GM18907 (cell line): ENCODE results near the gene TBC1D3C.
"Not testable (repeated sequence)": the region's sequence is repeated elsewhere in the genome, so short reads cannot be mapped to it uniquely, and the experiment has no call there.

Experiments
- ATAC-seq: cut with Tn5 transposase; IDR thresholded peaks from one replicate; pipeline ENCODE4 v1.9.1; 2021; ENCODE audit warnings: mild to moderate bottlenecking, moderate library complexity; ENCODE audit not compliant: unreplicated experiment

Gene TBC1D3C

DNA sequence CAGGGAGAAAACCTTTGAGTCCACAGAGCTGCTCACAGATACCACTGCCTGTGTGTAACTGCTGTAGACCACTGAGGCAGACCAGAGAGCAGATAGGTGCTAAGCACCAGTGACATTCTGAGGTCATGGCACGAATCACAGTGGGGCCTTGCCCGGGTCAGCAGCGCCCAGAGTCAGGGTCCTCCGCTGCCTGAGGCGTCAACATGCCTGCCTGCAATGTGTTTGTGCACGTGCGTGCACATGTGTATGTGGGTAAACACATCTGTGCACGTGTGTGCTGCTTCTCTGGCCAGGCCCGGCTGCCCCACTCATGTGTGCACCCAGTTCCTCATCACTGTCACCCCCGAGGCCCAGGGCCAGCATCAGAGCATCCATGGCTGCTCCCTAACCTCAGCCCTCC, at the start of gene TBC1D3C:
TBC1D3C (minus strand) TSS at position 101 of the 400 bp plus-strand sequence. CDS start 1,568 bp downstream, outside the sequence.
- not testable (repeated sequence) for ATAC-seq

DNA sequence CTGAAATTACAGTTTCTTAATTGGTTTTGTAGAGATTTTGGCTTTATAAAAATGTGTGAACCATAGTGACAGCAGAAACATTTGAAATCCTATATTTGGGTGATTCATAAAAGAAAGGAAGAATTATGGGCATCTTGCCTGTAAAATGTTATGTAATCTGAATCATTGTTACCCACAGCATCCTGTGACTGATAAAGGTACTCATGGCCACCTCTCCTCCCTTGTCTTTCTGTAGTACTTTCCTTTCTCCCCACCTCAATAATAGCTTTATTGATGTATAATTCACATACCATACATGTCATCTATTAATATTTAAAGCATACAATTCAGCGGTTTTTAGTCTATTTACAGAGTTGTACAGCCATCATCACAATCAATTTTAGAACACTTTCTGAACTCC, 30.8 kb upstream of the TBC1D3C start:
- not testable (repeated sequence) for ATAC-seq

DNA sequence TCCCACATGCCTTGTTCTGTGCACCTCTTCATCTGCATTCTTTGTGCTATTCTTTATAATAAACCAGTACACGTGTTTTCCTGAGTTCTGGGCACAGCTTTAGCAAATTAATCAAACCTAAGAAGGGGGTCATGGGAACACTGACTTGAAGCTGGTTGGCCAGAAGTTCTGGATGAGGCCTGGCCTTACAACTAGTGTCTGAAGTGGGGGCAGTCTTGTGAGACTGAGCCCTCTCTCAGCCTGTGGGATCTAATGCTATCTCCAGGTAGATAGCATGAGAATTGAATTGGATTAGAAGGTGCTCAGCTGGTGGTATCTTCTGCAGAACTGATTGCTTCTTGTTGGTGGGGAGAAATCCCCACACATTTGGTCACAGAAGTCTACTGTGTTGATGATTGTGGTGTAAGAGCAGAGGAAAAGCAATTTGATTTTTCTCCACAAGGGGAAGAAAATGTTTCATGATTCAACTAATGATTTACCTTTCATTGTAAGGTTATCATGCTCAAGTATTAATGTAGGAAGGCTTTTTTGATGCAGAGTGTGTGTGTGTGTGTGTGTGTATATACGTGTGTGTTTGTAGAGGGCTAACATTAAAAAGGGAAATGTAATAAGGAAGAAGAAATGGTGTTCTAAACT, 25.7 kb upstream of the TBC1D3C start:
- ATAC-seq: not testable (repeated sequence)

GRCh38 chr17:38088120-38088519, 19.7 kb upstream of the TBC1D3C start:
- ATAC-seq: not testable (repeated sequence)

- not testable (repeated sequence) for ATAC-seq
Observed at GRCh38 chr17:38087344-38087743, 18.9 kb upstream of the TBC1D3C start.
